ENCODE results near the gene OR4A16.

Gene OR4A16, protein sequence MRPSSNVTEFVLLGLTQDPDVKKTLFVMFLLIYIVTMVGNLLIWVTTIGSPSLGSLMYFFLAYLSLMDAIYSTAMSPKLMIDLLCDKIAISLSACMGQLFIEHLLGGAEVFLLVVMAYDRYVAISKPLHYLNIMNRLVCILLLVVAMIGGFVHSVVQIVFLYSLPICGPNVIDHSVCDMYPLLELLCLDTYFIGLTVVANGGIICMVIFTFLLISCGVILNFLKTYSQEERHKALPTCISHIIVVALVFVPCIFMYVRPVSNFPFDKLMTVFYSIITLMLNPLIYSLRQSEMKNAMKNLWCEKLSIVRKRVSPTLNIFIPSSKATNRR

DNA sequence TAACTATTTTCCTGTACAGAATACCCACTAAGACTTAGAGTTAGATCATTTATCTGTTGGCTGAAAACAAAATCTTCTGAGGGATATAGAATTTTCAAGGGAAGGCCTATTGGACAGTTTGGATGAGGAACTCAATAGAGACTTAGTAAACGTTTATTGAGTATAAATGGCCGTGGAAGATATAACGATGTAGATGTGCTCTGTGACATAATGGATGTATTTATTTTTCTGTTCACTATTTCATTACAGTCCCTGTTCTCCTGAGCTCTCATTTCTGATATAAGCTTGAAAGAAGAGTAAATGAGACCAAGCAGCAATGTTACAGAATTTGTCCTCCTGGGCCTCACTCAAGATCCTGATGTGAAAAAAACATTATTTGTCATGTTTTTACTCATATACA lies at the start of gene OR4A16:
Gene OR4A16 (plus strand): TSS at position 301 of the 400 bp plus-strand sequence. CDS start 0 bp downstream, at position 301.
- Histone ChIP-seq H3K36me3 (ENCODE audit: control insufficient read depth, insufficient read depth, low read length) (no peaks in the 10 kb centered on the region), H3K27me3 (replicated peaks; ENCODE audit: control insufficient read depth, insufficient read depth, low read length) (no peaks in the 10 kb centered on the region), H3K4me3 (replicated peaks; ENCODE audit: low read depth, low read length) (no peak within 1 kb of the TSS)
- TF ChIP-seq, protein P1, sequence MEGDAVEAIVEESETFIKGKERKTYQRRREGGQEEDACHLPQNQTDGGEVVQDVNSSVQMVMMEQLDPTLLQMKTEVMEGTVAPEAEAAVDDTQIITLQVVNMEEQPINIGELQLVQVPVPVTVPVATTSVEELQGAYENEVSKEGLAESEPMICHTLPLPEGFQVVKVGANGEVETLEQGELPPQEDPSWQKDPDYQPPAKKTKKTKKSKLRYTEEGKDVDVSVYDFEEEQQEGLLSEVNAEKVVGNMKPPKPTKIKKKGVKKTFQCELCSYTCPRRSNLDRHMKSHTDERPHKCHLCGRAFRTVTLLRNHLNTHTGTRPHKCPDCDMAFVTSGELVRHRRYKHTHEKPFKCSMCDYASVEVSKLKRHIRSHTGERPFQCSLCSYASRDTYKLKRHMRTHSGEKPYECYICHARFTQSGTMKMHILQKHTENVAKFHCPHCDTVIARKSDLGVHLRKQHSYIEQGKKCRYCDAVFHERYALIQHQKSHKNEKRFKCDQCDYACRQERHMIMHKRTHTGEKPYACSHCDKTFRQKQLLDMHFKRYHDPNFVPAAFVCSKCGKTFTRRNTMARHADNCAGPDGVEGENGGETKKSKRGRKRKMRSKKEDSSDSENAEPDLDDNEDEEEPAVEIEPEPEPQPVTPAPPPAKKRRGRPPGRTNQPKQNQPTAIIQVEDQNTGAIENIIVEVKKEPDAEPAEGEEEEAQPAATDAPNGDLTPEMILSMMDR (IDR thresholded peaks at IDR 0.05; ENCODE audit: insufficient read depth, low read length, poor library complexity, severe bottlenecking): no peak
- DNase-seq (ENCODE audit: extremely low read depth, insufficient read length): no peak

DNA sequence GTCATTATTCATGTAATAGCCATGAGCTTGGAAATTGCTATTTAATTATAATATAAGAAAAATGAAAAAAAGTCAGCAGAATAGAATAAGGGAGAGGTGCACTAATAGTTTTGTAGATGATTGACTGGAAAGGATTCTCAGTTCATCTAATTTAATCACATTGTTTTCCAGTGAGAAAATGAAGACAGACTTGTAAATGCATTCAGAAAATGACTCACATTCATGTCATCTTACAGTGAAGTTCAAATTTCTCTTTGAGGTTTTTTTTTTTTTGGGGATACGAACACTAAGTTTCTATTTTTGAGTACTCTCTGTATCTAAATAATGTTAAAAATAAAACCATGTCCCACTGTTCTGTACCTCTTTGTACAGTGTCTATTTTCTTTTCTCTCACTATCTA lies 18.5 kb upstream of the OR4A16 start:
- no peak for DNase-seq (ENCODE audit: extremely low read depth, insufficient read length)
- Histone ChIP-seq H3K36me3 (ENCODE audit: control insufficient read depth, insufficient read depth, low read length) (no peaks in the 10 kb centered on the region), H3K27me3 (replicated peaks; ENCODE audit: control insufficient read depth, insufficient read depth, low read length) (no peaks in the 10 kb centered on the region), H3K4me3 (replicated peaks; ENCODE audit: low read depth, low read length) (no peak overlapping the region)
- TF ChIP-seq, protein P1 (IDR thresholded peaks at IDR 0.05; ENCODE audit: insufficient read depth, low read length, poor library complexity, severe bottlenecking): no peak

DNA sequence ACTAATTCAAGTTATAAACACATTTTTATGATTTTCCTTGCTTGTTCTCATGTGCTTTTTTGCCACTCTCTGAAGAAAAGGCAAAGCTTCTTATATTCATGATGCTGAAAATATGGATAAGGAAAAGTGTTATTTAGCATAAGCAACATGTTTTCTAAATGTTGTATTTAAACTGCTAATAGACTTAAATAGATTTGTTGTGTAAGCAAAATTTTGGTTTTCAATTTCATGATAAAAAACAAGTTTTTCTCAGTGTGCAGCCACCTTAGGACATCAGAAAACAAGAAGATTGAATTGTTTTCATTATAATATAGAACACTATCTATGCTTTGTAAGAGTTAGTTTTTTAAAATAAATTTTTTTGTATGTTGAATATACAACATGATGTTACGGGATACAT lies 2.3 kb downstream of the OR4A16 start:
- H3K4me3 ChIP-seq (replicated peaks; ENCODE audit: low read depth, low read length): no peak overlapping the region
- TF ChIP-seq, protein P1 (IDR thresholded peaks at IDR 0.05; ENCODE audit: insufficient read depth, low read length, poor library complexity, severe bottlenecking): no peak
- no peak for DNase-seq (ENCODE audit: extremely low read depth, insufficient read length)

DNA sequence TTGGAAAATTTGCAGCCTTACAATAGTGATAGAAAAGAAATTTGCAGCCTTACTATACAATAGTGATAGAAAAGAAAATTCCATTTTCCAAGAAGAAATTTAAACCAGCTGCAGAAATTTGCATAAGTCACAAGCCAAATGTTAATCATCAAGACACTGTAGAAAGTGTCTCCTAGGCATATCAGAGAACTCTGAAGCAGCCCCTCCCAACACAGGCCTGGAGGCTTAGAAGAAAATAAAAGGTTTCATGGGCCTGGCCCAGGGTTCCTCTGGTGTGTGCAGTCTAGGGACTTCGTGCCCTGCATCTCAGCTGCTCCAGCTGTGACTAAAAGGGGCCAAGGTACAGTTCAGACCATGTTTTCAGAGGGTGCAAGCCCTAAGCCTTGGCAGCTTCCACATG lies 6.0 kb downstream of the OR4A16 start:
- Histone ChIP-seq H3K4me3 (replicated peaks; ENCODE audit: low read depth, low read length) (no peak overlapping the region), H3K27me3 (replicated peaks; ENCODE audit: control insufficient read depth, insufficient read depth, low read length) (no peaks in the 10 kb centered on the region), H3K36me3 (ENCODE audit: control insufficient read depth, insufficient read depth, low read length) (no peaks in the 10 kb centered on the region)
- DNase-seq (ENCODE audit: extremely low read depth, insufficient read length): no peak
- TF ChIP-seq, protein P1 (IDR thresholded peaks at IDR 0.05; ENCODE audit: insufficient read depth, low read length, poor library complexity, severe bottlenecking): no peak

More for the DNA sequence above, 2.3 kb downstream of the OR4A16 start:
- Histone ChIP-seq H3K36me3 (ENCODE audit: control insufficient read depth, insufficient read depth, low read length) (no peaks in the 10 kb centered on the region), H3K27me3 (replicated peaks; ENCODE audit: control insufficient read depth, insufficient read depth, low read length) (no peaks in the 10 kb centered on the region)

DNA sequence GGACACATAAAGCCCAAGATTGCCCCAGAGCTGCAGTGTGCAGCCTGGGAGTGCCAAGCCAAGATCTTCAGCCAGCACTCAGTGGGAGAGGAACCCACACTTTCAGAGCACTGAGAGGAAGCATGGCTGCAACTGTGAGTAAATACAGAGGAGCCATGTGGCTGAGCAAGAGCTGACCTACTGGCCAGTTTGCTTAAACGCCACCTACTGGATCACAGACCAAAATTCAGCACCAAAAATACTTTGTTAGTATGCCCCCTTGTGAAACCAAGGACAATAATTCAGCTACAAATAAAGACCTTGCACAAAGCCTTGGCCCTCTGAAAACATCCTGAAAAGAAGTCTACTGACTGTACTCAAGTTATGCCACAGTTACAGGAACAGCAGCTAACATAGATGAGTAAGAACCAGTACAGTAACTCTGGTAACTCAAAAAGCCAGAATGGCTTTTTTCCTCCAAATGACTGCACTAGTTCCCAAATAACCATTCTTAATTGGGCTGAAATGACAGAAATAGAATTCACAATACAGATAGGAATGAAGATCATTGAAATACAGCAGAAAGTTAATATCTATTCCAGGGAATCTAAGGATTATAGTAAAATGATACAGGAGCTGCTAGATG lies 14.7 kb downstream of the OR4A16 start:
- TF ChIP-seq, protein P1 (IDR thresholded peaks at IDR 0.05; ENCODE audit: insufficient read depth, low read length, poor library complexity, severe bottlenecking): peak; percentile 19
- no peaks in the 10 kb centered on the region for H3K36me3 ChIP-seq (ENCODE audit: control insufficient read depth, insufficient read depth, low read length)
- no peaks in the 10 kb centered on the region for H3K27me3 ChIP-seq (replicated peaks; ENCODE audit: control insufficient read depth, insufficient read depth, low read length)
- DNase-seq (ENCODE audit: extremely low read depth, insufficient read length): no peak
- no peak overlapping the region for H3K4me3 ChIP-seq (replicated peaks; ENCODE audit: low read depth, low read length)

Data from GM06990 (cell line).